ENCODE data around the gene ECM1.
A peak's percentile ranks its signal among the peaks of the same experiment; 100 is the strongest.

ECM1 gene

DNA sequence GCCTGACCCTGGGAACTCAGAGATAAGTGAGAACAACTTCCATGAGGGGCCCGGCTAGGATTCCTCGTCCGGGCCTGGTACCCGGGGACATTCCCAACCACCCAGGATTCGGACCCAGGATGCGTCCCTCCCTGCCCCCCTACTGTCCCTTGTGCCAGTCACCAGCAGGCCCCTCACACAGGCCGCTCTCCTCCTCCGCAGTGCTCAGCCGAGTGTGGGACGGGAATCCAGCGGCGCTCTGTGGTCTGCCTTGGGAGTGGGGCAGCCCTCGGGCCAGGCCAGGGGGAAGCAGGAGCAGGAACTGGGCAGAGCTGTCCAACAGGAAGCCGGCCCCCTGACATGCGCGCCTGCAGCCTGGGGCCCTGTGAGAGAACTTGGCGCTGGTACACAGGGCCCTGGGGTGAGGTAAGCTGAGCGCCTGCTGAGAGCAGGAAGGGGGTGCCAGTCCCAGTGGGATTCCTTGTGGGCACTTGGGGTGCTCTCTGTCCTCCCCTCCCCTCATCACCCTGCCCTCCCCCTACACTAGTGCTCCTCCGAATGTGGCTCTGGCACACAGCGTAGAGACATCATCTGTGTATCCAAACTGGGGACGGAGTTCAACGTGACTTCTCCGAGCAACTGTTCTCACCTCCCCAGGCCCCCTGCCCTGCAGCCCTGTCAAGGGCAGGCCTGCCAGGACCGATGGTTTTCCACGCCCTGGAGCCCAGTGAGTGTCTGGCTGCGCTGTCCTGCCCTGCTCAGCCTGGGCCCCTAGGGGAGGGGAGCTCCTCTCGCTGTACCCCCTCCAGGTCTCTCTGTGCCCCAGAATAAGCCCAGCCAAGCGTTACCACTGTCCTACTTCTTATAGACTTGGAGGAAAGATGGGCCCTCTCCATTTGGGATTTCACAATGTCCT is 51.1 kb downstream of the ECM1 start:
- no peak for DNase-seq (ENCODE audit: low spot score)

GRCh38 chr1:150559656-150560010 is 51.7 kb downstream of the ECM1 start:
- no peak for DNase-seq (ENCODE audit: low spot score)

GRCh38 chr1:150560011-150560438 is 52.1 kb downstream of the ECM1 start:
- no peak for DNase-seq (ENCODE audit: low spot score)

GRCh38 chr1:150560576-150561253 is 52.8 kb downstream of the ECM1 start:
- DNase-seq (ENCODE audit: low spot score) = peak; percentile 85

DNA sequence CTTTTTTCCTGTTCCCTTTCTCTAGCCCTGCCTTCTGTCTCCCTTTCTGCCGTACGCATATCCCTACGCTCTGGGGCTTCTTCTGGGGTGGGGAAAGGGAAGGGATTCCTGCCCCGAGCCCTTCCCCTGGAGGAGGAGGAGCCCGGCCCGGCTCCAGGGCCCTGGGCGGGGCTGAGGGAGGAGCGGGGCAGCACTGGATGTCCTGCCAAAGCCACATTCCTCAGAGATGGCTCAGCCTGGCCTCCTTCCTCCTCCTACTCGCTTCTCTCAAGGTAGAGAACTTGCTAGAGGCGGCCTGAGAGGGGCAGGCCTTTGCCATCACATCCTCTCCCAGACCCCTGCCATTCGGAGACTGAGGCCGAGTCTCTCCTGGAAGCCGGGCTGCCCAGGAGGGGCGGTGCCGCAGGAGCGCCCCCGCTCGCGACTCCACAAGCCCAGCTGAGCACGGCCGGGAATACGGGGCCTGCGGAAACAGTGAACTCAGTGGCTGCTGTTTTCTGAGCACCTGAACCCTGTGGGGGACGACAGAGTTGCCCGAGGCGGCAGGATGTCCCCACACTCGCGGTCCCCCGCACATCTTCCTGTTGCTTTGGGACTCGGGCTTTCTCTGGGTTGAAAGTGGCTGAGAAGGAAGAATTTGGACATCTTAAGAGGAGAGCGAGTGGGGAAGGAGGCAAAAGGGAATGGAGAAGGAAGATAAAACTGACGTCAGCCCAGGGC is 53.5 kb downstream of the ECM1 start:
- DNase-seq (ENCODE audit: low spot score) = peak; percentile 98

- DNase-seq (ENCODE audit: low spot score) = peak; percentile 86
These were observed 54.1 kb downstream of the ECM1 start for GRCh38 chr1:150561974-150562445.

DNA sequence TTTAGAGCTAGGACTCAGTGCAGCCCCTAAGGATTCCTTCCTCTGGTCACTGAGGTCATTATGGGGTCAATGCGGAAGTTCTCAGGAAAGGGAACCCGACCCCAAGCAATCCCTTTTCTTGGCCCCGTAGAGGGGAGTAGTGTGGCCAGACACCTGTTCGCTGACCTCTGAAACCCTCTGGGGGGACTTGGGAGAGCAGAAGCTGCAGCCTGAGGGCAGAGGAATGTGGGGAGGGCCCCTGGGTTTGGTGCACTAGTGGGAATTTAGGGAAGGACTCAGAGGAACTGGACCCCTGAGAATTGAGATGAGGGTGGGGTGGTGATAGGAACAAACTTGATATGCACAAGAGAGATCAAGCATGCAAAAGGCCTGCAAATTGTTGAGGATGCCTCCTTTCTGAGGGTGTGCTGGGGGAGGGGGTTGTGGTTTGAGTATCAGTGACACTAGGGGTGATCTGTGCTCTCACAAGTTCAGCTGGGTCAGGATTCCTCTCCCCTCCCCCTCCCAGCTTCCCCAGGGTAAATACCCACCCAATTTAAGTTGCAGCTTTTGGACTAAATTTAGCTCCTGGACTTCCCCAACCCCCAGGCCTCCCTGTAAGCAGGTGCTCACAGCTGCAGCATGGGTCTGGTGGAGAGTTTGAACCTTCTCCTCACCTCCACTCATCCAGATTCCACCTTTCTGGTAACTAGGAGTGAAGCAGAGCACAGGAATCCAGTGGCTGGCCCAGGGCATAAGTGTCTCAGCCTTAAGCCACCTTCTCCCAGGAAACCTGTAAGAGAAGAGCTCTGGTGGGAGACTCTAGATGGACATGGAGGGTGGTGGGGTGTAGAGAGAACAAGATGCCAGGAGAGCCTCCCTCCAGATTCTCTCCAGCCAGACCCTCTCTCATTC is 54.8 kb downstream of the ECM1 start:
- DNase-seq (ENCODE audit: low spot score) = no peak

Measured in COLO829 (cell line).